HCT116 (cell line): Measurements from ENCODE around the gene SMARCAL1.

Experiments used
- EZH2phosphoT487 ChIP-seq: fragments of 200-600 bp; IDR thresholded peaks from 2 replicates; pipeline ENCODE4 v1.6.1; 2018; ENCODE audit warnings: antibody characterized with exemption, borderline replicate concordance
- JUND ChIP-seq: IDR thresholded peaks from 2 replicates; pipeline ENCODE4 v1.6.1; 2012
- POLR2A ChIP-seq: IDR thresholded peaks from 2 replicates; pipeline ENCODE4 v1.7.0; 2011; ENCODE audit warnings: borderline replicate concordance; ENCODE audit not compliant: insufficient read depth, insufficient read length; ENCODE audit errors: extremely low read depth
- SIN3A ChIP-seq: IDR thresholded peaks from 2 replicates; pipeline ENCODE4 v1.6.1; 2012; ENCODE audit warnings: low read depth
- SP1 ChIP-seq: IDR thresholded peaks from 2 replicates; pipeline ENCODE4 v1.6.1; 2012; ENCODE audit warnings: low read depth
- SRF ChIP-seq: IDR thresholded peaks from 2 replicates; pipeline ENCODE4 v1.6.1; 2012; ENCODE audit warnings: low read depth
- TCF7L2 ChIP-seq: IDR thresholded peaks from 2 replicates; pipeline ENCODE4 v1.7.0; 2011; ENCODE audit warnings: borderline replicate concordance, inconsistent platforms; ENCODE audit not compliant: insufficient read depth, insufficient read length; ENCODE audit errors: extremely low read depth
- TF ChIP-seq, protein P1 (sequence below), 3 experiments: fragments of 200-600 bp in 1 of 3; sonication (generic) in 1 of 3; IDR thresholded peaks in 2 of 3; conservative IDR thresholded peaks in 1 of 3; 2 replicates each; pipeline ENCODE4 v1.5.1; 2012 to 2017; ENCODE audit warnings: low read depth in 2 of 3, low read length in 2 of 3, antibody characterized with exemption in 1 of 3, borderline replicate concordance in 1 of 3, control low read depth in 1 of 3, mild to moderate bottlenecking in 1 of 3, mixed read lengths in 1 of 3, mixed run types in 1 of 3, moderate library complexity in 1 of 3; ENCODE audit not compliant: insufficient read depth in 1 of 3
- TF ChIP-seq, protein P2 (sequence below): IDR thresholded peaks from 2 replicates; pipeline ENCODE4 v1.6.1; 2012

DNA sequence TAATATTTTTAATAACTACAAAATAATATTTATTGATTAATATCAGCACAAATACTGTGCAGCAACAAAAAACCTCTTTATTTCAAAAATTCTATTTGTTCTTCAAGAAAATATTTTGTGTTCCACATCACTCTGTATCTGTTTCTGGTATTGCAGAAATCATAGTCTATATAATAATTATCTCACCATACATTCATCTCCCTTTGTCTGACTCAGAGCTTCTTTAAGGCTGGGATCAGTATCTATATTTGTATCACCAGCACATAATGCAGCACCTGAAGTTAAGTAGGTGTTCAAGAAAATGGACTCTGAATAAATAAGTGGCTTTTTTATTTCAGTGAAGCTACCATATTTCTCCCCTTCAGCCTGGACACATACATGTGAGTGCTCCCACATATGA, 38.4 kb upstream of the SMARCAL1 start:
- TF ChIP-seq, protein P1, sequence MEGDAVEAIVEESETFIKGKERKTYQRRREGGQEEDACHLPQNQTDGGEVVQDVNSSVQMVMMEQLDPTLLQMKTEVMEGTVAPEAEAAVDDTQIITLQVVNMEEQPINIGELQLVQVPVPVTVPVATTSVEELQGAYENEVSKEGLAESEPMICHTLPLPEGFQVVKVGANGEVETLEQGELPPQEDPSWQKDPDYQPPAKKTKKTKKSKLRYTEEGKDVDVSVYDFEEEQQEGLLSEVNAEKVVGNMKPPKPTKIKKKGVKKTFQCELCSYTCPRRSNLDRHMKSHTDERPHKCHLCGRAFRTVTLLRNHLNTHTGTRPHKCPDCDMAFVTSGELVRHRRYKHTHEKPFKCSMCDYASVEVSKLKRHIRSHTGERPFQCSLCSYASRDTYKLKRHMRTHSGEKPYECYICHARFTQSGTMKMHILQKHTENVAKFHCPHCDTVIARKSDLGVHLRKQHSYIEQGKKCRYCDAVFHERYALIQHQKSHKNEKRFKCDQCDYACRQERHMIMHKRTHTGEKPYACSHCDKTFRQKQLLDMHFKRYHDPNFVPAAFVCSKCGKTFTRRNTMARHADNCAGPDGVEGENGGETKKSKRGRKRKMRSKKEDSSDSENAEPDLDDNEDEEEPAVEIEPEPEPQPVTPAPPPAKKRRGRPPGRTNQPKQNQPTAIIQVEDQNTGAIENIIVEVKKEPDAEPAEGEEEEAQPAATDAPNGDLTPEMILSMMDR (IDR thresholded peaks at IDR 0.05 in 2 of 3, conservative IDR thresholded peaks at IDR 0.05 in 1 of 3; ENCODE audit: borderline replicate concordance in 1 of 3, insufficient read depth in 1 of 3, low read depth in 2 of 3, low read length in 2 of 3) = no peak
- TF ChIP-seq SP1 = no peak
- 0 out of 2 replicates have a peak, but pooled peaks have one; percentile 19 for TF ChIP-seq SRF
- TF ChIP-seq POLR2A = no peak
- no peak for TF ChIP-seq EZH2phosphoT487
- TF ChIP-seq, protein P2, sequence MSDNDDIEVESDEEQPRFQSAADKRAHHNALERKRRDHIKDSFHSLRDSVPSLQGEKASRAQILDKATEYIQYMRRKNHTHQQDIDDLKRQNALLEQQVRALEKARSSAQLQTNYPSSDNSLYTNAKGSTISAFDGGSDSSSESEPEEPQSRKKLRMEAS = no peak
- TF ChIP-seq SIN3A = no peak
- TF ChIP-seq TCF7L2 = no peak
- TF ChIP-seq JUND = no peak
